HG02981 (cell line): ENCODE data around the gene GNG7.
"Not testable (repeated sequence)": the region's sequence is repeated elsewhere in the genome, so short reads cannot be mapped to it uniquely, and the experiment has no call there.

Source experiments
- ATAC-seq: cut with Tn5 transposase; IDR thresholded peaks from one replicate; pipeline ENCODE4 v1.9.1; 2021; ENCODE audit warnings: mild to moderate bottlenecking, moderate library complexity; ENCODE audit not compliant: unreplicated experiment

The GNG7 gene

GRCh38 chr19:2556221-2557092 is 146.0 kb downstream of the GNG7 start:
- ATAC-seq = no peak

- ATAC-seq = no peak
Observed at GRCh38 chr19:2555422-2556220, 146.9 kb downstream of the GNG7 start.

- no peak for ATAC-seq
Observed at GRCh38 chr19:2554856-2555255, 147.6 kb downstream of the GNG7 start.

- no peak for ATAC-seq
Observed at GRCh38 chr19:2553510-2553909, 149.0 kb downstream of the GNG7 start.

- ATAC-seq = peak; percentile 54
Observed at GRCh38 chr19:2552859-2553258, 149.6 kb downstream of the GNG7 start.

- no peak for ATAC-seq
Observed at GRCh38 chr19:2551864-2552185, 150.7 kb downstream of the GNG7 start.

GRCh38 chr19:2551172-2551863 is 151.2 kb downstream of the GNG7 start:
- no peak for ATAC-seq

GRCh38 chr19:2550431-2551171 is 151.9 kb downstream of the GNG7 start:
- no peak for ATAC-seq

- no peak for ATAC-seq
Observed at GRCh38 chr19:2549701-2550191, 152.7 kb downstream of the GNG7 start.

- no peak for ATAC-seq
Observed at GRCh38 chr19:2548966-2549365, 153.5 kb downstream of the GNG7 start.

GRCh38 chr19:2547721-2548120 is 154.8 kb downstream of the GNG7 start:
- ATAC-seq = no peak

GRCh38 chr19:2547033-2547680 is 155.3 kb downstream of the GNG7 start:
- ATAC-seq = no peak

- ATAC-seq = no peak
Observed at GRCh38 chr19:2546128-2547032, 156.1 kb downstream of the GNG7 start.

- not testable (repeated sequence) for ATAC-seq
Observed at GRCh38 chr19:2545416-2546127, 156.9 kb downstream of the GNG7 start.

GRCh38 chr19:2544576-2545415 is 157.7 kb downstream of the GNG7 start:
- ATAC-seq = no peak

- no peak for ATAC-seq
Observed at GRCh38 chr19:2543463-2544442, 158.7 kb downstream of the GNG7 start.
